HG03135 (cell line): Measurements from ENCODE around the gene SPATA18.
"Not testable (repeated sequence)": the region's sequence is repeated elsewhere in the genome, so short reads cannot be mapped to it uniquely, and the experiment has no call there.

Source experiments
- ATAC-seq: cut with Tn5 transposase; IDR thresholded peaks from one replicate; pipeline ENCODE4 v1.9.1; 2021; ENCODE audit warnings: mild to moderate bottlenecking, moderate library complexity; ENCODE audit not compliant: unreplicated experiment

The SPATA18 gene

GRCh38 chr4:52051615-52052474 lies 741 bp downstream of the SPATA18 start:
- ATAC-seq, result no peak

DNA sequence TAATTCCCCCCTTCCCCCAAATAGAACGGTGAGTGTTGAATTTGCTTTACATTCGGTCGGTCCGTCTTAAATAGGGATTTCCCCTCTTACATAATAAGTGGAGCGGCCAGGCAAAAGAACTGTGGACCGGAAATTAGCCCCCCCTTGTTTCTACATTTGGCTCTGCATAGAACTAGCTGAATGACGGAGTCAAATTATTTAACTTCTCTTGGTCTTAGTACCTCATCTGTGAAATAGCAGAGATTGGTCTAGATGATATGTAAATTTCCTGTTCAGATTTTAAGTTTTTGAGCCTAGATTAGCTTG lies 1.3 kb downstream of the SPATA18 start:
- no peak for ATAC-seq

GRCh38 chr4:52054254-52054653 lies 3.1 kb downstream of the SPATA18 start:
- ATAC-seq, result no peak

DNA sequence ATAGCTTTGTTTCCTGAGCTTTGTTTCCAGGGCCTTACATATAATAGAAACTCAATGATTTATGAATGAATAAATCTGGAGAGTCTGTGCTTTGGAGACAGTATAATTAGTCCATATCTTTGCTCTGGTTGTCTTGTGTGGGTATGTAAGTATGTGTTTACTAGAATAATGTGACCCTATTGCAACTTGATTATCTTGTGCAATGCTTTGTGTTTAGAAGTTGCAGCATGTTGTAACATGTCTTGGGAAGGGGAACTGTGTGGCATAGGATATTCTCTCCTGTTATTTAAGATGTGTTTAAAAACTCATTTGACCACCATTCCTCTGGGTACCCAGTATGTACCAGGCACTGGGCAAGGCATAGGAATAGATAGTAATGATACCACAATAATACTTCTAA lies 6.1 kb downstream of the SPATA18 start:
- no peak for ATAC-seq

DNA sequence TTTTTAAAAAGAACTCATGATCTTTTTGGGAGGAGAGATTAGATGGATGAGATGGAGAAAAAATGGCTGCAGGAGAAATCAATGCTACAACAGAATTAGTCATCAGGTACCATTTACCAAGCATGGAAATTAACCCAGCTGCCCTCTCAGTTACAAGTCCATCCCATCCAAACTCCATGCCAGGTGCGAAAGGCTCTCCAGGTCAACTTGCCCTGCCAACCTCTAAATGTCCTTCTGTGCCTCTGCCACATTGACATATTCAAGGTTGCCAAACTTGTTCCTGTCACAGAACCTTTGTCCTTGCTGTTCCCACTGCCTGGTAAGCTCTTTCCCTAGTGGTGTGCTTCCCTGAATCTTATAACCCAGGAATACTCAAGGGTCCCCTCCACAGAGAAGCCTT lies 7.2 kb downstream of the SPATA18 start:
- no peak for ATAC-seq

DNA sequence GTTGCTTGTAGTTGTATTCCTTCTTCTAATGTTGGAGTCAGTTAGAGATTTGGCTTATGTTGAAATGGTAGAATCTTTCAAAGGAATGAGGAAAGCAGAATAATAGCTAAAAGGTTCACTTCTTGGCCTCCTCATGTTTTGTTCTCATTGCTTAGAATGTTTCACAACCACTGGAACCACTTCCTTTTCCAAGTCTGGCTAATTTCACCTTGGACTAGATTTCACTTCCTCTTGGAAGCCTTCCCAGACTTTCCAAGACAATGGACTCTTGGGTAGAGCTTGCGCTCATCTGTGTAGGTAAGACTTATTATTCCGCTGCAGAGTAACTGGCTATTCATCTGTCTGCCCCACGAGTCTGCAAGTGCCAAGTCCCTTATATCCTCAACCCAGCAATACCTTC lies 8.3 kb downstream of the SPATA18 start:
- ATAC-seq, result no peak

GRCh38 chr4:52069571-52069970 lies 18.5 kb downstream of the SPATA18 start:
- no peak for ATAC-seq

DNA sequence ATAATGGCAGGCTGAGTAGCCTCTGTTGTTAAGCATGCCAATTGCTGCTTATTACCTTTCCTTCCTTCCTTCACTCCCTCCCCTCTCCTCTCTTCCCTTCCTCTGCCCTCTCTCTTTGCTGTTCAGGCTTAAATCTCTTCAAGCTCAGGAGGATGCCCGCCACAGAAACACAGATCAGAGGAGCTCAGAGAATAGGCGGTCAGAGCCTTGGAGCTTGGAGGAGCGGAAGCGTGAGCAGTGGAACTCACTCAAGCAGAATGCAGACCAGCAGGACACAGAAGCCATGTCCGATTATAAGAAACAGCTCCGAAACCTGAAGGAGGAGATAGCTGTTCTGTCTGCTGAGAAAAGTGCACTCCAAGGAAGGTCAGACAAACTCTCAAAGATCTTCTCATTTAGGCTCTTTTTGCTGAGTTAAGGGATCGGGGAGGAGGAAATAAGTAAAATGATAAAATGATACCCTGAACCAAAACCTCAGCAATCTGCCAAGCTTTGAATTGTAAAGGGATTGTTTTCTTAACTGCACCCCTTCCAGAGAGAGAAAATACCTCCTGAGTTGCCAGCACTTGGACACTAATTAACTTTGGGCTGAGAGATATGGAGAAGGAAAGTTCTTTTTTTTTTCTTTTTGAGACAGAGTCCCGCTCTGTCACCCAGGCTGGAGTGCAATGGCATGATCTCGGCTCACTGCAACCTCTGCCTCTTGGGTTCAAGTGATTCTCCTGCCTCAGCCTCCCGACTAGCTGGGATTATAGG lies 20.9 kb downstream of the SPATA18 start:
- ATAC-seq, result no peak

- ATAC-seq, result no peak
Measured at GRCh38 chr4:52076731-52077130, 25.6 kb downstream of the SPATA18 start.

GRCh38 chr4:52079659-52080058 lies 28.6 kb downstream of the SPATA18 start:
- ATAC-seq, result no peak

DNA sequence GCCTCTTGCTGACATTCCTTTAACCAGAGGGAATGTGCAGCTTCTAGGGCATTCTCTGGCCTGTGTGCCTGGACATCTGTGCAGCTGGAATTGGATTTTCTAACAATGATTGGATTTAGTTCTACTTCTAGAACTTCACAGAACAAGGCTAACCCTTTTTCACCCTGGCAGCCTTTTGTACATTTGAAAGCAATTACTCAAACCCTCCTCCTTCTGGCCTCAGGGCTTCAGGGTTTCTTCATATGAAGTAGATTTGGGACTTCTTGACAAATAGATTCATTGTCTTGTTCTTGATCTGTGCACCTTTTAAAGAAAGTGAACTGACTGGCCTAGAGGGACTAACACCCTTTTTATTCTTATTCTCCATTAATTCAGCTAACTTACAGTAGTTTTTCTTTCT lies 30.1 kb downstream of the SPATA18 start:
- ATAC-seq, result no peak

GRCh38 chr4:52086425-52086824 lies 35.3 kb downstream of the SPATA18 start:
- ATAC-seq, result not testable (repeated sequence)

- no peak for ATAC-seq
Measured at GRCh38 chr4:52091801-52092200, 40.7 kb downstream of the SPATA18 start.

DNA sequence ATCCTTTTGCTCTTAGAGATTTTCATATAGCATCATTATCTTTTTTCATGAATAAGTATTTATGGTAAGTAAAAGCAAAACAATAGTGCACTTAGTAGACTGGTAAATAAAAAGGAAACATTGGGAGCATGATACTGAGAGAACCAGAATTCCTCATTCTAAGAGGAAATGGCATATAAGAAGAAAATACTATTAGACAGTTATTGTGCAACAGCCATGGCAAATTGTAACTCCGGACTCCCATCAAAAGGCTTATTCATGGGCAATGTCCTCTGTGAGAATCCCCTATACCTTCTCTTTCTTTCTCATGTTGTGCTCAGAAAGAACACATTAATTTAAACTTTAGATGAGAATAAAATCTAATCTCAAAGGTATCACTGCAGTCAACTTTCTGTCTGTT lies 42.4 kb downstream of the SPATA18 start:
- no peak for ATAC-seq

DNA sequence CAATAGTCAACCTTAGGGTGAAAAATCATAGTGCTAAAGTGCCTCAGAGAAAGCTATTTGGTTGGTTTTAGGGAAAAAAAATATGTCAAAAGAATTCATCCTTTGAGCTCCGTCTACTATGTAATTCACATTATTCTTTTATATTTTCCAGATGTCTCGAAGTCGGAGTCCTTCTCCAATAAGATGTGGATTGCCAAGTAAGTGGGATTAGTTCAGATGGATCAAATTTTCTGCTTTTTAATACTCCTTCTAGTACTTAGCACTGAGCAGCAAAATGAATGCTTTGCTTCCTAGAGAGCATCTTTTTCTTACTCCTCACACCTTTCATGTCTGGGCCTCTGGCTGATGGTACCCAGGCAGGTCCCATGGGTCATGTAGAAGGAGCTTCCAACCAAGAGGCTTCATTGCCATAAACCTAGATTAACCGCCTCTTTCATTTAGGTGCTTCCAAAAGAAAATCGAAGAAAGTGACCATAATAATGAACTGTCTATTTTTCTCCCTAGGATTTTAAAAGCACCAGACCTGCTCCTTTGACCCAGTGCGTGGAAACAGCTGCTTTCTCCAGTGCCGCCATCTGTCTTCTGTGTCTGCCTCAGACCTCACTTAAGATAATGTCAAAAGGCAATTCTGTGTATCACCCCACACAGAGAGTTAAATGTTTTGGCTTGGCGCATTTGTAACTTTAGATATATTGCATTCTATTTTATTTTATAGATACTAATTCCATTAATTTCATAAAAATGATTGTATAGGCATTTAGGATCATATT lies 43.5 kb downstream of the SPATA18 start:
- no peak for ATAC-seq

GRCh38 chr4:52095374-52095773 lies 44.3 kb downstream of the SPATA18 start:
- ATAC-seq, result no peak

DNA sequence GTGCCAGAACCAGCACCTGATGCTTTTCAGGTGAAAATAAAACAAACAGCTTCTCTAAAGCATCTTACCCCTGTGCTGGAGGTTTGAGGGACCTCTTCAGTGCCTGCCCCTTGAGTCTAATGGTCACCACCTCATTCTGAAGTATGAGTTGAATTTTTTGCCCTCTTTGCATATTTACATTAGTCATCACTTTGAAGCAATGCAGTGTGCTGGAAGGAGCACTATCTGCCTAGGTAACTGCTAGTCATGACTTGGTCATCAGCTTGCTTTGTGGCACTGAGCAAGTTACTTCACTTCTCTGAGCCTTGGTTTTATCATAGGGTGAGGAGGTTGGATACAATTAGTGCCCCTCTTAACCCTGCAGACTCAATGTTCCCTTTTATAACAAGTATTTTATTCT lies 44.9 kb downstream of the SPATA18 start:
- ATAC-seq, result no peak

DNA sequence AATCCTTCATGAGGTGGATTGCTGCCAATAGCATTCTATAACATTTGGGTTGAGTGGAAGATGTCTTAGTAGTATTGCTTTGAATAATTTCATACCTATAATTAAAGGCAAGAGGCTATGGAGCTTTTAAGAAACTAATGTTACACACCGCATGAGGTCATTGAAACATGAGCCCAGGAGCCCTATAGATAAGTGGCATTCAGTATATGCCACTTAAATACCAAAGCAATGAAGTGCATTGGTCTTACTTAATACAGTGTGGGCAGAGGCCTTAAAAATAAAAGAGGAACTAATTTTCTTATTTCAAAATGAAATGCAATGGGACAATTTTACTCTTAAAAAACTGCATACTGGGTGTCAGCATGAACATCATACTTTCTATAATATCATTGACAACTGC lies 47.5 kb downstream of the SPATA18 start:
- ATAC-seq, result no peak

- no peak for ATAC-seq
Measured at GRCh38 chr4:52099860-52100461, 48.9 kb downstream of the SPATA18 start.

GRCh38 chr4:52102587-52102986 lies 51.5 kb downstream of the SPATA18 start:
- no peak for ATAC-seq

GRCh38 chr4:52103319-52103718 lies 52.2 kb downstream of the SPATA18 start:
- ATAC-seq, result no peak
